ENCODE results near the gene FOXJ3.

DNA sequence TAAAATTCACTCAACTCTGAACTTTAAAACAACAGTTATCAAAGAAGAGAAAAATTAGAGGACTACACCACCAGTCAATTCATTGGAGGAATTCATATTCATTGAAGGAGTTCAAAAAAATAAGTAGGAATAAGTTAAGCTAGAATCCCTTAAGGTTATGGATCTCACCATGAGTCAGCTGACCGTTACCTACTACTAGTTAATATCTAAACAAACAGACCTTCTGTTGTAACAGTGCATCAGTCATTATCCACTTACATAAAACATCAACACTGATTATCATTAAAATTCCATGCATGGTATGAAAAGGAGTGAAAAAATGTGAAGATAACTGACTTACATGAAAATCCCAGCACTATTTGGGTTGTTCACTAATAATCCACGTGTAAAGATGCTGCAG is 44.9 kb downstream of the FOXJ3 start:
- TF ChIP-seq CTCF (IDR thresholded peaks at IDR 0.05) = no peak
- no peak for TF ChIP-seq POLR2AphosphoS5 (IDR thresholded peaks at IDR 0.05; ENCODE audit: low read depth, low read length)
- TF ChIP-seq, protein P1, sequence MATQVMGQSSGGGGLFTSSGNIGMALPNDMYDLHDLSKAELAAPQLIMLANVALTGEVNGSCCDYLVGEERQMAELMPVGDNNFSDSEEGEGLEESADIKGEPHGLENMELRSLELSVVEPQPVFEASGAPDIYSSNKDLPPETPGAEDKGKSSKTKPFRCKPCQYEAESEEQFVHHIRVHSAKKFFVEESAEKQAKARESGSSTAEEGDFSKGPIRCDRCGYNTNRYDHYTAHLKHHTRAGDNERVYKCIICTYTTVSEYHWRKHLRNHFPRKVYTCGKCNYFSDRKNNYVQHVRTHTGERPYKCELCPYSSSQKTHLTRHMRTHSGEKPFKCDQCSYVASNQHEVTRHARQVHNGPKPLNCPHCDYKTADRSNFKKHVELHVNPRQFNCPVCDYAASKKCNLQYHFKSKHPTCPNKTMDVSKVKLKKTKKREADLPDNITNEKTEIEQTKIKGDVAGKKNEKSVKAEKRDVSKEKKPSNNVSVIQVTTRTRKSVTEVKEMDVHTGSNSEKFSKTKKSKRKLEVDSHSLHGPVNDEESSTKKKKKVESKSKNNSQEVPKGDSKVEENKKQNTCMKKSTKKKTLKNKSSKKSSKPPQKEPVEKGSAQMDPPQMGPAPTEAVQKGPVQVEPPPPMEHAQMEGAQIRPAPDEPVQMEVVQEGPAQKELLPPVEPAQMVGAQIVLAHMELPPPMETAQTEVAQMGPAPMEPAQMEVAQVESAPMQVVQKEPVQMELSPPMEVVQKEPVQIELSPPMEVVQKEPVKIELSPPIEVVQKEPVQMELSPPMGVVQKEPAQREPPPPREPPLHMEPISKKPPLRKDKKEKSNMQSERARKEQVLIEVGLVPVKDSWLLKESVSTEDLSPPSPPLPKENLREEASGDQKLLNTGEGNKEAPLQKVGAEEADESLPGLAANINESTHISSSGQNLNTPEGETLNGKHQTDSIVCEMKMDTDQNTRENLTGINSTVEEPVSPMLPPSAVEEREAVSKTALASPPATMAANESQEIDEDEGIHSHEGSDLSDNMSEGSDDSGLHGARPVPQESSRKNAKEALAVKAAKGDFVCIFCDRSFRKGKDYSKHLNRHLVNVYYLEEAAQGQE (IDR thresholded peaks at IDR 0.05; ENCODE audit: insufficient read depth in 1 of 2, low read depth in 2 of 2, low read length in 1 of 2) = no peak
- no peak for TF ChIP-seq TCF7L2 (IDR thresholded peaks at IDR 0.05; ENCODE audit: low read depth, low read length)
- TF ChIP-seq SIN3A (IDR thresholded peaks at IDR 0.05; ENCODE audit: borderline replicate concordance, insufficient read depth, low read depth, low read length) = no peak
